ENCODE measurements around the gene WASHC2A.
"Not testable (repeated sequence)": the region's sequence is repeated elsewhere in the genome, so short reads cannot be mapped to it uniquely, and the experiment has no call there.

GRCh38 chr10:50143512-50144174 lies 75.9 kb downstream of the WASHC2A start:
- not testable (repeated sequence) for TF ChIP-seq TAF1, POLR2A, POLR2AphosphoS5 (IDR thresholded peaks at IDR 0.05; ENCODE audit: low read depth, low read length)

All from GM12891 (cell line).